Kidney epithelial cell (primary cell): Measurements from ENCODE around the gene SLC36A1. TPM values are rescaled to one million over a fixed set of nuclear protein-coding genes. Genes with fewer than 3 reads are reported as not detected.

Experiments used
- DNase-seq: peaks from one replicate; pipeline ENCODE4 v3.0.0-alpha.2; 2010; ENCODE audit warnings: low read depth
- H3K27me3 ChIP-seq: 2 replicates; pipeline ENCODE4 v1.6.0; 2011; ENCODE audit warnings: low read length; ENCODE audit not compliant: control insufficient read depth, insufficient read depth
- H3K36me3 ChIP-seq: 2 replicates; pipeline ENCODE4 v1.5.1; 2011; ENCODE audit warnings: low read length; ENCODE audit not compliant: control insufficient read depth, insufficient read depth
- H3K4me3 ChIP-seq: 2 replicates; pipeline ENCODE4 v1.5.1; 2011; ENCODE audit warnings: low read depth, mild to moderate bottlenecking, control low read depth, low read length
- CTCF ChIP-seq: IDR thresholded peaks from 2 replicates; pipeline ENCODE4 v1.5.1; 2011; ENCODE audit warnings: mild to moderate bottlenecking, moderate library complexity, low read length, control low read depth, inconsistent platforms; ENCODE audit not compliant: insufficient read depth, poor library complexity, severe bottlenecking
- total RNA-seq: library from RNA; depleted of rRNA; stranded (reverse); fragments of >200 nt; gene quantifications from 2 replicates; pipeline ENCODE4 v1.2.3, GENCODE V29; 2015

SLC36A1 gene
- total RNA-seq, 1 donor from 2014 or later = 13.8 TPM

GRCh38 chr5:151456321-151456940, 9.0 kb downstream of the SLC36A1 start:
- Histone ChIP-seq H3K4me3 (no peak overlapping the region), H3K36me3 (no peaks in the 10 kb centered on the region), H3K27me3 (no peaks in the 10 kb centered on the region)
- DNase-seq = no peak
- no peak for TF ChIP-seq CTCF

GRCh38 chr5:151458314-151458713, 10.9 kb downstream of the SLC36A1 start:
- H3K36me3 ChIP-seq = no peaks in the 10 kb centered on the region
- no peaks in the 10 kb centered on the region for H3K27me3 ChIP-seq
- no peak for DNase-seq
- no peak for TF ChIP-seq CTCF
- H3K4me3 ChIP-seq = no peak overlapping the region

DNA sequence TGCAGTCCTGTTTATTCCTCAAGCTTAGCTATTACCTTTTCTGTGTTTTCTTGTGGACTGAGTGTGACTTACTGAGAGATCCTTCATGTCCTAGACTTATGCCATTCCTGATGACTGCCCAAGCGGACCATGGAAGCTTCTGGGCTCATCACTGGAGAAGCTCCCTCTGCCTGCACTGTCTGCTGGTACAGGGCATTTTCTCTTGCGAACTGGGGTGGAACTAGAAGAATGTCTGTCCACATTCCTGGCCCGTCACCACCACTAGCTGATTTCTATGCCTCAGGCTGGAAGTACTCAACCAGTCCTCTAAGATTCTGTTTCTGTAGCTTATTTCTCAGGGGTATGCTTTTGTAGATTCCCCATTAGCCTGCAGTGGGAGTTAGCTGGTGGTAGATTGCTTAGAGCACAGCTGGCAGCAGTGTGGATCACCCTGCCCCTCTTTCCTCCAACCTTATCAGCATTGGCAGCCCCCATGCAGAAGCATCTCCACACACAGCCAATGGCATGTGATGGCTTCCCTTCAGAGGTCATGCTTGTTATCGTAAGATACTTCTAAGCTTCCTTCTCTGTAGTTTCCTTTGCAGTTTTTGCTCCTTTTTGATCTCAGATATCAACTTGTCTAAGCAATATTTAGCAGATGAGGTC, 12.4 kb downstream of the SLC36A1 start:
- Histone ChIP-seq H3K27me3 (no peaks in the 10 kb centered on the region), H3K36me3 (no peaks in the 10 kb centered on the region)

GRCh38 chr5:151461312-151461711, 13.9 kb downstream of the SLC36A1 start:
- no peaks in the 10 kb centered on the region for H3K36me3 ChIP-seq
- no peak for DNase-seq
- no peak overlapping the region for H3K4me3 ChIP-seq

More for the DNA sequence above, 12.4 kb downstream of the SLC36A1 start:
- no peak for TF ChIP-seq CTCF
- no peak for DNase-seq
- no peak overlapping the region for H3K4me3 ChIP-seq

GRCh38 chr5:151463137-151464029, 16.0 kb downstream of the SLC36A1 start:
- no peak overlapping the region for H3K4me3 ChIP-seq
- H3K27me3 ChIP-seq = no peaks in the 10 kb centered on the region
- peak; percentile 56 for TF ChIP-seq CTCF
- H3K36me3 ChIP-seq = no peaks in the 10 kb centered on the region
- DNase-seq = no peak

More at GRCh38 chr5:151461312-151461711, 13.9 kb downstream of the SLC36A1 start:
- TF ChIP-seq CTCF = no peak
- no peaks in the 10 kb centered on the region for H3K27me3 ChIP-seq
